ENCODE results near the gene EDRF1.

EDRF1 gene

DNA sequence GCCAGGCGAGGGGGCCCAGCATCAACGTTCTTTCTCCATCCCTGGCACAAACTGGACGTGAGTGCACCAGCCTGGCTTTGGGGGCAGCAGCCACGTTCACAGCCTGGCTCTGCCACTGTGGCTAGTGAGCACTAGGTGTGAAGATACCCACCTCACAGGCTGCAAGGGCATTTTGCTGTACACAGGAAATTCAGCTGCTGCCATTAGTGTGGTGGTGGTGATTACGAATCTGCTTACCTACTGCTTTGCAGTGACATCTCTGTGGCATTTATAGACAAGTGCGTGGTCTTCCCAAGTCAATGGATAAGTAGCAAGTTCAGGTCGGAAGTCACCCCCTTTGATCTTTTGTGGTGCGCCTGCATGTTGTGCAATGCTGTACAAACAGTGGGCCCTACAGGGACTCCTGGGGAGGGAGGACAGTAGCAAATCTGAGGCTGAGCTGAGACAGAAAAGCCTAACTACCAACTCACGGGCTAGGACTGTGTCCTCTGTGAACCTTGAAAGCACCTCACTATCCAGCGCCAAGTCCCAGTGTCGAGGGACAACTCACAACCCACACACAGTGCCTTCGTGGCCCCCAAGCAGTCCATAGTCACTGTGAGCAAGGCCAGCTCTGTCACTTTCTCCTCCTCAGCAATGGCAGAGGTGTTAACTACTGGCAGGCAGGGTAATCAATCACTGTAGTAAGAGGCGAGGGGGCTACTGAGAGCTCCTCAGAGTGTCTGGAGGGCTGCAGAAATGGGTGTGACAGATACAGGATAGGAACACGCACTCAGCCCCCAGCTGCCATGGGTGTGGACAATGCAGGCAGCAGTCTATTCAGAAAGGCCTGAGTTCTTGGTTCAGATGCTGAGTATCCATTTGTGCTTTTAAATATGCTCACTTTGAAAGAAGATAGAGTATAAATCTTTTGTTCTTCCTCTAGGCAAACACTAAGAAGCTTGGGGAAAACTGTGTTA, 73.1 kb downstream of the EDRF1 start:
- no peaks in the 10 kb centered on the region for H3K27me3 ChIP-seq (ENCODE audit: insufficient read depth, low read length)
- no peak overlapping the region for H3K4me3 ChIP-seq (ENCODE audit: low read length)
- H2AFZ ChIP-seq (ENCODE audit: low read depth, low read length): no peak overlapping the region
- H3K4me1 ChIP-seq (ENCODE audit: insufficient read depth, low read length): no peaks in the 10 kb centered on the region
- peaks cover 41% of the 10 kb centered on the region for H3K36me3 ChIP-seq (ENCODE audit: insufficient read depth, low read length)
- no peaks in the 10 kb centered on the region for H3K9me3 ChIP-seq (ENCODE audit: low read length)

DNA sequence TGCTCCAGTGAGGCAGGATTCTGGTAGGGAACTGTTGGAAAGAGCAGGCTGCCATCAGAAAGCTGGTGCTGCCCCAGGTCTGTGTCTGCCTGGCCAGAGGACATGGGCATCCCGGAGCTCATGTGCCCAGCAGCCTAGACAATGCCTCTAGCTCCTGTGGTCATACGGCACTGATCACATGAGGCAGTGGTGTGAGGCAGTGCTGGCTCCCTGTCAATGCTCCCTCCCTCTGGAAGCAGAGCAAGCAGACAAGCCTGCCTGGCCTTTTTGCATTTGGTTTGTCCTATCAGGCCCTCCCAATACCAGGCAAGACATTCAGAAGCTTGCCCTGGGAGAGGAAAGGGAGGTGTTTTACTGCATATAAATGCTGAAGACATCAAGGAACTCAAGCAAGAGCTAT, 75.6 kb downstream of the EDRF1 start:
- H3K27me3 ChIP-seq (ENCODE audit: insufficient read depth, low read length): no peaks in the 10 kb centered on the region
- no peak overlapping the region for H2AFZ ChIP-seq (ENCODE audit: low read depth, low read length)
- H3K4me1 ChIP-seq (ENCODE audit: insufficient read depth, low read length): no peaks in the 10 kb centered on the region
- no peaks in the 10 kb centered on the region for H3K9me3 ChIP-seq (ENCODE audit: low read length)
- H3K4me3 ChIP-seq (ENCODE audit: low read length): no peak overlapping the region
- peaks cover 31% of the 10 kb centered on the region for H3K36me3 ChIP-seq (ENCODE audit: insufficient read depth, low read length)

DNA sequence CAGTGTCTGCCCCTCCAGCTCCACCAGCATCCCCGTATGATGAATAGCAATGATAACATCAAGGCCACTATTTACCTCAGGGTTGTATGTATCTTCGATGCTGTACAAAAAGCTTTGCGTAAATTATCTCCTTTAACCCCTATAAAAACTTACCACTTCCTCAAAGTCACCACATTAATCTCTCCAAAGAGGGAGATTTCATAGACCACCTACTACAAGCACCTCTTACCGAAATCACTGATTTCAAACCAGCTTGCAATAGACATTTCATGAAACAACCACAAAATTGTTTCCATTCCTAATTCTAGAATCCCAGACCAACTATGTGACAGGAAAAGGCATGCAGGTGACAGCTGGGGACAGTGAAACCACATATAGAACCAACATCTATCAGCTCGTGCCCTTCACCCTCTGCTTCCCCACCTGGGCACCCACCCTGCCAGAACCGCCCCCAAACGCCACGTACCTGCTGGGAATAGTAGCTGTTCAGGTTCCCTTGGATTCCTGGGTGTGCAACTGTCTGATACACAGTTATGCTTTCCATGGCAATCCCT, 76.2 kb downstream of the EDRF1 start:
- no peak overlapping the region for H3K4me3 ChIP-seq (ENCODE audit: low read length)

DNA sequence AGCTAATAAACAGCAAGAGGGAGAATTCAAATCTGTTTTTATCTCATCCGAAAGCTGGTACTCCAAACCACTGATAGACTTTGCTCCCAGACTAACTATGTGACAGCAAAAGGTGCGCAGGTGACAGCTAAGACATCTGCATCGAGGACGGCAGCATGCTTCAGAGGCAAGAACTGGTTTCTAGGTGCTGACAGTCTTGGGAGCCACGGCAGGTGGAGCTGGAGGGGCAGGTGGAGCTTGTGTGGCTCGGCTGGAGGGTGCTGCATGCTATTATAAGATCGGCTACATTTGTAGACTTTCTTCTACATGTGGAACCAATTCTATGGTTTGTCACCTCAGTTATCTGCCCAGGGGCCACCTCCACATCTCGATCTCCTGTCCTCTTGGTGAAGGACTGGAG, 77.9 kb downstream of the EDRF1 start:
- peaks cover 24% of the 10 kb centered on the region for H3K36me3 ChIP-seq (ENCODE audit: insufficient read depth, low read length)

More for the DNA sequence above, 76.2 kb downstream of the EDRF1 start:
- H2AFZ ChIP-seq (ENCODE audit: low read depth, low read length): no peak overlapping the region
- peaks cover 31% of the 10 kb centered on the region for H3K36me3 ChIP-seq (ENCODE audit: insufficient read depth, low read length)
- H3K9me3 ChIP-seq (ENCODE audit: low read length): no peaks in the 10 kb centered on the region
- H3K27me3 ChIP-seq (ENCODE audit: insufficient read depth, low read length): no peaks in the 10 kb centered on the region
- no peaks in the 10 kb centered on the region for H3K4me1 ChIP-seq (ENCODE audit: insufficient read depth, low read length)

DNA sequence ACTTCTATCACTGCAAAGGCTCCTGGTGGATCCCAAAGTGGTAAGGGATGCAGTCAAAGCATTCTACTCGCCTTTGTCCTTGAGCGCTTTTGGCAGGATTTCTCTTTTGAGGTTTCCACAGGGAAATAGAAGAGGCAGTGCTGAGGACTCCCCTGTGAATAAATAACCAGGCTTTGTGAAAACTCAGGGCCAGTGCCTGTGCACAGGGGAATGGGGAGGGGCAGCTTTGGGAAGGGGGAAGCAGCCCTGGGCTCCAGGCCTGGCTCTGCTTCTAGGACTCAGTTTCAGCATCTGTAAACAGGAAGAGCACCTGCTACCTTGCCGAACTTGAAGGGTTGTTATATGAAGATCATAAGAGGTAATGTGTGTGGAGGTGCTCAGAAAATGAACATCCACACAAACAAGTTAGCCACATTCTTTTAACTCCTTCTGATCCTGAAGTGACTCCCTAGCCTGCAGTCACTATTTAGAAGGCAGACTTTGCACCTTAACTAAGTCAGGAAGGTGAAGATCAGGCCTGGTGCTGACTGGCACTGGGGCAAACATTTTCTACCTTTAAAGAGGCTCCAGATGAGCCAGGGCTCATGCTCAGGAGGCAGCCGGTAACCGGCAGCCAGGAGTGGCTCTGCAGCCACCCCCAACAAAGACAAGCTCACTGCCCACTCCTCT, 78.6 kb downstream of the EDRF1 start:
- Histone ChIP-seq H3K4me1 (ENCODE audit: insufficient read depth, low read length) (no peaks in the 10 kb centered on the region), H3K9me3 (ENCODE audit: low read length) (peaks cover 2% of the 10 kb centered on the region), H3K4me3 (ENCODE audit: low read length) (no peak overlapping the region), H2AFZ (ENCODE audit: low read depth, low read length) (no peak overlapping the region), H3K27me3 (ENCODE audit: insufficient read depth, low read length) (no peaks in the 10 kb centered on the region), H3K36me3 (ENCODE audit: insufficient read depth, low read length) (peaks cover 22% of the 10 kb centered on the region)

More for the DNA sequence above, 77.9 kb downstream of the EDRF1 start:
- peaks cover 2% of the 10 kb centered on the region for H3K9me3 ChIP-seq (ENCODE audit: low read length)
- H3K27me3 ChIP-seq (ENCODE audit: insufficient read depth, low read length): no peaks in the 10 kb centered on the region
- H3K4me3 ChIP-seq (ENCODE audit: low read length): no peak overlapping the region
- no peak overlapping the region for H2AFZ ChIP-seq (ENCODE audit: low read depth, low read length)
- H3K4me1 ChIP-seq (ENCODE audit: insufficient read depth, low read length): no peaks in the 10 kb centered on the region

DNA sequence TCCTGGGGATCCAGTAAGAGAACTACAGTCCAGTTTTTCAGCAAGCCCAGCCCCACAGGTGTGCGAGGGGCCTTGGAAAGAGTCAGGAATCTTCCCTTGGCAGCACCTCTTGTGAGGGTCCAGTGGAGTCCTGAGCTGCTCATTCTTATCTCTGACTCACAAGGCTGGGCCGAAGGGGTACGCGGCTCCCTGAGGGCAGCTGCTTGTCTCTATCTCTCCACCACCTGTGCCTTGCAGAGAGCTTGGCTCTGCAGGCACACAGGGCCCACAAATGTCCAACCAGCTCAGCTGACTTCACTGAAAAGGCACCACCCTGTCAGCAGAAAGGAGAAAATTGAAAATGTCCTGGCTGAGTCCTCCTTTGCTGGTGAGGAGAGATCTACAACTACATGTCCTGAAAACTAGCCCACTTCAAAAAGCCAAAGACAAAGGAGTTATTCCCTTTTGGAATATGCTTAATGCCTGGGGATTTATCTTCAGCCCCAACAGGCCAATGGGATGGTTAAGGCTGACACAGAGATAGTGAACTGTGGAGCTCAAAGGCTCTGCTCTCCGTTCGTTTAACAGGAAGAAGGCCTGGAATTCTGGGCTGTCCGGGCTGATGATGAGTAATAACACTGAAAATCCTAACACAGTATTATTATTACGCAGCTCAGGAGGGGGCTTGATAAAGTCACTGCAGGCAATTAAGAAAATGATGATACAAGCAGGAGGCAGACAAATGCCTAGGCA, 80.1 kb downstream of the EDRF1 start:
- H3K4me1 ChIP-seq (ENCODE audit: insufficient read depth, low read length): no peaks in the 10 kb centered on the region
- no peaks in the 10 kb centered on the region for H3K27me3 ChIP-seq (ENCODE audit: insufficient read depth, low read length)
- no peak overlapping the region for H2AFZ ChIP-seq (ENCODE audit: low read depth, low read length)
- peaks cover 13% of the 10 kb centered on the region for H3K36me3 ChIP-seq (ENCODE audit: insufficient read depth, low read length)
- H3K4me3 ChIP-seq (ENCODE audit: low read length): no peak overlapping the region
- peaks cover 4% of the 10 kb centered on the region for H3K9me3 ChIP-seq (ENCODE audit: low read length)

DNA sequence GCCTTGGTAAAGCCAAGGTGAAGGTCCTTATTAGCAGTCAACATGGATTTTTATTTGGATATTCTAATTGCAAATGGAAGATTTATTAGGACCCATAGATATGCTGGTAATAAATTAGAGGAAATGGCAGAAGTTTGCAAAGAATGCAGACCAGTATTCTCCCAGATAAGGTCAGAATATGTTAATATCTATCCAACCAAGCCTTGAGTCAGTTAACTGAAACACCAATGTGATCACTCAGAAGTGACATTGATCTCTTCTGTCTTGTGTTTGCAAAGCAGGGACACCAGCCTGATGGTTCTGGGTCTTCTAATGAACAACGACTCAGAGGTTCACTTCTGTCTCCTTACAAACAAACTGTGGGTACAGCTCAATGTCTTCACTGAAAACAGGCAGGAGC, 82.1 kb downstream of the EDRF1 start:
- peaks cover 19% of the 10 kb centered on the region for H3K36me3 ChIP-seq (ENCODE audit: insufficient read depth, low read length)
- no peak overlapping the region for H3K4me3 ChIP-seq (ENCODE audit: low read length)
- peaks cover 4% of the 10 kb centered on the region for H3K9me3 ChIP-seq (ENCODE audit: low read length)
- no peaks in the 10 kb centered on the region for H3K4me1 ChIP-seq (ENCODE audit: insufficient read depth, low read length)
- H3K27me3 ChIP-seq (ENCODE audit: insufficient read depth, low read length): no peaks in the 10 kb centered on the region
- H2AFZ ChIP-seq (ENCODE audit: low read depth, low read length): no peak overlapping the region

DNA sequence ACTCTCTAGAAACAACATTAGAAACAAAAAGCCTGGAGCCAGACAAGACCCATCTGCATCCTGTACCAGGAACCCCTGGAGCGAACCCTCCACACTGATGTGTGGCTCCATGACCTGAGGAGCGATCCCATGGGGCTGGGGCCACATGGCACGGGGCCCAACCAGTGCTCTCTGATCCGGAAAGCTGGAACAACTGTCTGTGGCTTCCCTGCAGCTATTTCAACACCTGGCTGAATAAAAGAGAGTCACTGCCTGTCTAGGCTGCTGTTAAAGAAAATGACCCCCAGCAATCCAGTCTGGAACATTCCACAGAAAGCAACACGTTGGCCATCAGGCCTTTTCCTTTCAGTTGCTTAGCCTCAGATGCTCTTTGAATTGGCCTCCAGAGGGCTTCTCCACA, 82.6 kb downstream of the EDRF1 start:
- Histone ChIP-seq H3K4me1 (ENCODE audit: insufficient read depth, low read length) (no peaks in the 10 kb centered on the region), H3K27me3 (ENCODE audit: insufficient read depth, low read length) (no peaks in the 10 kb centered on the region), H2AFZ (ENCODE audit: low read depth, low read length) (no peak overlapping the region), H3K4me3 (ENCODE audit: low read length) (no peak overlapping the region), H3K9me3 (ENCODE audit: low read length) (peaks cover 4% of the 10 kb centered on the region), H3K36me3 (ENCODE audit: insufficient read depth, low read length) (peaks cover 20% of the 10 kb centered on the region)

DNA sequence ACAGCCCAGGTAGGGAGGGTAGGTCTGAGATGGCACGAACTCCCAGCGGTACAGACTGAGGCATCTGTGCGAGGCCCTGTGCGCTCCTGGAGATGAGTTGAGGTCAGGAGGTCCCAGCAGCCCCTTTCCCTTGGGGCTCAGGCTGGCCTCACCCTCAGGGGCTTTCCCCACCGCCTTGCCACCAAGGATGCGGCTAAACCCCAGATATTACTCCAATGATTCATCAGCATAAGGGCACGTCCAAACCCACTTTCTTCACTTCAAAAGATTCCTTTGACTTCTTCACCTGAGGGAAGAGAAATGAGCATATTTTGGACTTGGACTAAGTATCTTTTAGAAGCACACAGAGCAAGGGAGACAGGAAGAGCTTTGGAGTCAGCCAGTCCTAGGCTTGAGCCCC, 83.2 kb downstream of the EDRF1 start:
- no peak overlapping the region for H3K4me3 ChIP-seq (ENCODE audit: low read length)
- H3K36me3 ChIP-seq (ENCODE audit: insufficient read depth, low read length): peaks cover 21% of the 10 kb centered on the region
- no peaks in the 10 kb centered on the region for H3K4me1 ChIP-seq (ENCODE audit: insufficient read depth, low read length)
- no peak overlapping the region for H2AFZ ChIP-seq (ENCODE audit: low read depth, low read length)
- H3K27me3 ChIP-seq (ENCODE audit: insufficient read depth, low read length): no peaks in the 10 kb centered on the region
- H3K9me3 ChIP-seq (ENCODE audit: low read length): peaks cover 4% of the 10 kb centered on the region

DNA sequence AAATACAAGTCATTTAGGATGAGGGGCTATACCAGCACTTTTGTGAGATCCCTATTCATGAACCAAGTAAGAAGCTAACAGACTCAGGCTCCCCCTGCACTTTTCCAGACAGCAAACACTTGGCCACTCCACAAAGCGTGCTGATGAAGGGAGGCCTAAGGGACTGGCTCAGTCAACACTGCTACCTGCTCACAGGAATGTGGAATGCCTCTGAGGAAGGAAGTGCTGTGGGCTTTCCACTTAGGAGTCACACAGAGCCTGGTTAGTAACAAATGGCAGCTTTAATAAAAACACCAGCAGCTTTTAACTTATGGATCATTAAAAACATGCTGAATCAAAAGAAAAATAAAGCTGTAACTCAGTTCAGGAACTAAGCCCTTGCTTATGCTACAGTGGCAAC, 88.5 kb downstream of the EDRF1 start:
- Histone ChIP-seq H3K9me3 (ENCODE audit: low read length) (peaks cover 1% of the 10 kb centered on the region), H3K4me1 (ENCODE audit: insufficient read depth, low read length) (peaks cover 7% of the 10 kb centered on the region), H3K27me3 (ENCODE audit: insufficient read depth, low read length) (no peaks in the 10 kb centered on the region), H3K4me3 (ENCODE audit: low read length) (no peak overlapping the region), H3K36me3 (ENCODE audit: insufficient read depth, low read length) (peaks cover 25% of the 10 kb centered on the region), H2AFZ (ENCODE audit: low read depth, low read length) (no peak overlapping the region)

DNA sequence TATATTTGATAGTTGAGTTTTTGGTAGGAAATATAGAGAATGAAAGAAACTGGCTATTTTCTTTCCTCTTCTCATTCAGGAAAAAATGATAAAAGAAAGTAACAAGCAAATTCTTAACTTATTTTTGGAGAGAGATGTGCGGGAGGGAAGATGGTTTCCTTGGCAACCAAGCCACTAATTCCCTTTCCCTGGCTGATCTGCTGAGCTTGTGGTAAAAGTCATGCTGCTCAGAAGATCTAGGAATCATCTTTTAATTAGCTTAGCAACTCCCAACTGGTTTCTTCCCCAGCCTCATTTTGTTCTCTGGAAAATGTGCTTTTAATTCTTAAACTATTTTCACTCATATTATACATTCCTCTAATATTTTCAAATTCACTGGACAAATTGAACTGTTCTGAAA, 91.7 kb downstream of the EDRF1 start:
- no peaks in the 10 kb centered on the region for H3K27me3 ChIP-seq (ENCODE audit: insufficient read depth, low read length)
- H3K9me3 ChIP-seq (ENCODE audit: low read length): no peaks in the 10 kb centered on the region
- peaks cover 7% of the 10 kb centered on the region for H3K4me1 ChIP-seq (ENCODE audit: insufficient read depth, low read length)
- H3K4me3 ChIP-seq (ENCODE audit: low read length): no peak overlapping the region
- H3K36me3 ChIP-seq (ENCODE audit: insufficient read depth, low read length): peaks cover 34% of the 10 kb centered on the region
- H2AFZ ChIP-seq (ENCODE audit: low read depth, low read length): no peak overlapping the region

DNA sequence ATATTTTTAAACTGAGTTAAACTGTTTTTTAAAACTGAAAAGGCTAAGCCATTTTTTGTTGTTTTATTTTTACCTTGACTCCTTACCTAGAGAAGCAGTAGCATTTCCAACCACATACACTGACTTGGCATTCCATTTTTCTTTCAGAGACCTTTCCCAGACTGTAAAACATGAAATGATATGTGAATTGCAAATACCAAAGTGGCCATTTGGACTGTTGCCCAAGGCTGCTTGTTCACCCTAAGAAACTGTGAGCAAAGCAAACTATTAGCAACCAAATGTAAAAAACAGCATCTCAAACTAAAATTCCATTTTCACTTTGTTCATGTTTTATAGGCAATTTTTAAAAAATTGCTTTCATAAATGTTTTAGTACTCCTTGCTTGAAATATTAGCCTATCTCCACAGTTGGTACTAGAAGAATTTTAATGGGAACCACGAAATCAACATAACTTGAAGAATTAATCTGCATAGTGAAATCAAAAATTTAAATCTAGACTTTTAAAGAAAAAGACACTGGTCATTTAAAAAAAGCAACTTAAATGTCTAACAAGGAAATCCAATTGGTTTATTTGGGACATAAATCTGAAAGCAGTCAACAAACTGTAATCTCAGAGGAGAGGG, 92.7 kb downstream of the EDRF1 start:
- H2AFZ ChIP-seq (ENCODE audit: low read depth, low read length): no peak overlapping the region
- H3K9me3 ChIP-seq (ENCODE audit: low read length): no peaks in the 10 kb centered on the region
- H3K36me3 ChIP-seq (ENCODE audit: insufficient read depth, low read length): peaks cover 31% of the 10 kb centered on the region
- H3K27me3 ChIP-seq (ENCODE audit: insufficient read depth, low read length): no peaks in the 10 kb centered on the region
- H3K4me3 ChIP-seq (ENCODE audit: low read length): no peak overlapping the region
- H3K4me1 ChIP-seq (ENCODE audit: insufficient read depth, low read length): peaks cover 7% of the 10 kb centered on the region

All from neuron (in vitro differentiated cells).